ENCODE results near the gene YWHAE.
"Not testable (repeated sequence)": the region's sequence is repeated elsewhere in the genome, so short reads cannot be mapped to it uniquely, and the experiment has no call there.

Gene YWHAE

DNA sequence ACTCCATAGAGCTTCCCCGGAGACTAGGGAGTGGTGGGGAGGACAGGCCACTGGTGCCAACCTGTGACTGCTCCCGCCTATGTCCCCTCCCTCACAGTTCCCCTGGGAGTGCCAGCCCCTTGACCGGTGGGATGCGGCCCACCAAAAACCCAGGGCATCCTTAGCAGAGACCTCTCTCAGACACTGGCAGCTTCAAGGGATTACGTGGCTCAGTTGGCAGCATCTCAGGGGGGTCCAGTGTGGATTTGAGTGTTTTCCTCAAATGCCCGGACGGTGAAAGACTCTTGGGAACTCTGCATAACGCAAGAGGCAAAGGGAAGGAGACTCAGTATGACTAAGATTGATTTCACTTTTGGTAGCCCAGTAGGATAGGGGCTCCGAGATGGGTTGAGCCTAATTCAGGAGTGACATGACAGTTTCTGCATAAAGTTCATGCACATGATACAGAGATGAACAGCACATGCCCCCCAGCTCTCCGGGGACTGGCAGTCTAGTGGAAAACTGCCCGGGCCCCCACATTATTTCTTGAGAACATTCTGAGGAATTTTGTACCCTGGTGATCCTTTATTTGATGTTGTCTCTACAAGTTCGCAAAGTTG, 70.2 kb downstream of the YWHAE start:
- DNase-seq (ENCODE audit: low read depth, low spot score): no peak

DNA sequence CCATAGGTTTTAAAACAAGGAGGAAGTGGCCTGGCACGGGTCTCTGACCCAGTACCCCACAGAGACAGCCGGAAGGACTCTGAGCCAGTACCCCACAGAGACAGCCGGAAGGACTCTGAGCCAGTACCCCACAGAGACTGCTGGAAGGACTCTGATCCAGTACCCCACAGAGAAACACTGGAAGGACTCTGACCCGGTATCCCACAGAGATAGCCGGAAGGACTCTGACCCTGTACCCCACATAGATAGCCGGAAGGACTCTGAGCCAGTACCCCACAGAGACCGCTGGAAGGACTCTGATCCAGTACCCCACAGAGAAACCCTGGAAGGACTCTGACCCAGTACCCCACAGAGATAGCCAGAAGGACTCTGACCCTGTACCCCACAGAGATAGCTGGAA, 71.6 kb downstream of the YWHAE start:
- DNase-seq (ENCODE audit: low read depth, low spot score): no peak

DNA sequence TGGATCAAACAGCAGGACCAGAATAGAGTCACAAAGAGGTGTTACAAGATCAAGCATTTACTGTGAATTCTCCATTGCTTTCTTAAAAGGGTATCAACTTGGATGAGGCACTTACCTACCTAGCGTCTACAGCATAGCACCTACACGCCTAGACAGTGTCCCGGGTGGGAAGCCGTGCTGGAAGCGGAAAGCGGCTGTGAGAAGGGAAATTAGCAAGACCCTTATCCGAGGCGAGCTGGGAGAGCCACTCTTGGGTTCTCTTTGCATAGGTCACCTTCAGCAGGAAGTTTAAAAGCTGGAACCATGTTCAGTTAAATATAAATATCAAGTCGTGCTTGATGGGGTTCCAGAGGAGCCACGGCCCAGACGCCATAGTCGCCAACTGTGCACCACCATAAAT, 74.3 kb downstream of the YWHAE start:
- no peak for DNase-seq (ENCODE audit: low read depth, low spot score)

DNA sequence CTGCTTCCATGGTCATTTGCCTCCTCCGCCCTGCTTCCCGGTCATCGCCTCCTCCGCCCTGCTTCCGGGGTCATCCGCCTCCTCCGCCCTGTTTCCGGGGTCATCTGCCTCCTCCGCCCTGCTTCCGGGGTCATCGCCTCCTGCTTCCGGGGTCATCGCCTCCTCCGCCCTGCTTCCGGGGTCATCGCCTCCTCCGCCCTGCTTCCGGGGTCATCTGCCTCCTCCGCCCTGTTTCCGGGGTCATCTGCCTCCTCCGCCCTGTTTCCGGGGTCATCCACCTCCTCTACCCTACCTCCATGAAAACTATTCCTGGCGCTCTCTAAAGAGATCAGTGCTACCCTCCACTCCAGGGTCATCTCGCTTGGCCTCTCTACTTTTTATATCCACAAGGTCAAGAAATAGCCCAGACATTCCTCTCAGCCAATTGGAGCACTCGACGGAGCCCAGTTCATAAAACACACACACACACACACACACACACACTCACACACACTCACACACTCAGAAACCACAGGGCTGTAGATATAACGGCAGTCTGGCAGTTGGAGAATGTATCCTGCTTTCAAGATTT, 75.7 kb downstream of the YWHAE start:
- no peak for DNase-seq (ENCODE audit: low read depth, low spot score)

DNA sequence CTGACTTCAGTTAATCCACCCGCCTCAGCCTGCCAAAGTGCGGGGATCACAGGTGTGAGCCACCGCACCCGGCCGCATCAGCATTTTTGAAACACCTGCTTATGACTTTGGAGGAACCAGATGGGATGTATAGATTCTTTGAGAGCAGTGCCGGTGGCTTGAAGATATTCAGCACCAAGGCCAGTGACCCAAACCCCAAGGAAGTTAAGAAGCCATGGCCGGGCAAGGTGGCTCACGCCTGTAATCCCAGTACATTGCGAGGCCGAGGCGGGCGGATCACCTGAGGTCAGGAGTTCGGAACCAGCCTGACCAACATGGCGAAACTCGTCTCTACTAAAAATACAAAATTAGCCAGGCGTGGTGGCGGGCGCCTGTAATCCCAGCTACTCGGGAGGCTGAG, 76.7 kb downstream of the YWHAE start:
- no peak for DNase-seq (ENCODE audit: low read depth, low spot score)

DNA sequence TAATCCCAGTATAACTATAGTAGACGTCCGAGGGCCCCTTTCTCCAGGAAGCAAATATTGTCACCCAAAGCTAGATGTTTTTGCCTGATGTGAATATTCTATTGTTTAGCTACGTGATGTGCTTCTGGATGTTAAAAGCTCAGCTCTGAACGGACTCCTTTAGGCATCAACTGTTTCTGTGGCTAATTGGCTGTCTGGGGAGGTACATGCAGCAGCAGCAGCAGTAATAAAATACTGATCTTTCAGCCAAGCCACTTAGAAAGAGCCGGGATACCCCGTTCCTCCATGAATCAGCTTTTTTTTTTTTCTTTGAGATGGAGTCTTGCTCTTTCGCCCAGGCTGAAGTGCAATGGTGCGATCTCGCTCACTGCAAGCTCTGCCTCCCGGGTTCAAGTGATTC, 77.5 kb downstream of the YWHAE start:
- no peak for DNase-seq (ENCODE audit: low read depth, low spot score)

DNA sequence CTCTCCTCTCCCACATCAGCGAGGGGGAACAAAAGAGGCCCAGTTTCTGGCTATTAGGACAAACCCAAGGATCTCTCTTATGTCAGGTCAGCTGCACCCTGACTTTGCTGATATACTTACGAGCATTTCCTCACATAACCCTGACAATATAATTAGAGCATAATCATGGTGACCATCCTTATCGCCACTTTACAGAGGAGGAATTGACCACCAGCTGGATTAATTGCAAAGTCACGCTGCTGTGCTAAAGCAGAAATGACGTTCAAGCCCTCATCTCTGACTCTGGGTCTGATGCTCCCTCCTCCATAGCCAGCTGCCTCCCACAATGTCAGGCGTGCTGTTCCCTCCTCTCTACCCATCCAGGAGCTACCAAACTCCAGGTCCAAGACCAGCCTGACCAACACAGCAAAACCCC, 78.0 kb downstream of the YWHAE start:
- no peak for DNase-seq (ENCODE audit: low read depth, low spot score)

DNA sequence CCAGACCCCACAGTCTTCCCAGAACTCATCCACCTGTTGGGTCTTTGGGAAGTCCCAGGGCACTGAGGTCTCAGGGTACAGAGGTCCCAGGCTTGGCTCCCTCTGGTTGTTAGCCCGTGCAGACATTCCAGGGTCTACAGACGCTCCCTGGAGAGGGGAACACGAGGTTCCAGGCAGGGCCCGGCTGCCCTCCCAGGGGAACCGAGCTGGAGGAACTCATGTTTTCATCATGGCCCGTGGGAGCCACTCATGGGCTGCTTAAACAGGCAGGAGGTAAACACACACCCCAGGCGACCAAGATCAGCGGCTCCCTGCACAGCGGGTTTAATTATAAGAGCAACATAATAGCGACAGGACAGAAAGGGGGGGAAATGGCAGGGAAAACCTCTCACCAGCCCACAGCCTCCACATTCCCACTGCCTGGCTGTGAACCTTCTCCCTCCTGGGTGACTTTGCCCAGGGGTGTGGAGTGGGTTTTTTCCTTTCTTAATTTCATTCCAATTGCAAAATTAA, 84.1 kb downstream of the YWHAE start:
- no peak for DNase-seq (ENCODE audit: low read depth, low spot score)

DNA sequence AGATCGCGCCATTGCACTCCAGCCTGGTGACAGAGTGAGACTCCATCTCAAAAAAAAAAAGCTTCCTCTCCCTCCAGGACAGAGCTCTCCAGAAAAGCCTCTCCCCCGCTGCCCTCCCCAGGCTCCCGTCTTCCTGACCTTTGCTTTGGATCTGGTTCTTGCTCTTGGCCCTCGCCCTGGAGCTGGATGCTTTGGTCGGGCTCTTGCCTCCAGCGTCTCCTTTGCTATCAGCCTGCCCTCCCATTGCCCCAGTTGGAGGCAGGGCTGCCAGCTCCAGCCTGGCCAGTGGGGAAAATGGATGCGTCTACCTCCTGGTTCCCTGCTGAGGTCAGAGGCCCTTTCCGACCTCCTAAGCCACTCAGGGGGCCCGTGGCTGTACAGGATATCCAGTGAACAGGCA, 84.6 kb downstream of the YWHAE start:
- no peak for DNase-seq (ENCODE audit: low read depth, low spot score)

DNA sequence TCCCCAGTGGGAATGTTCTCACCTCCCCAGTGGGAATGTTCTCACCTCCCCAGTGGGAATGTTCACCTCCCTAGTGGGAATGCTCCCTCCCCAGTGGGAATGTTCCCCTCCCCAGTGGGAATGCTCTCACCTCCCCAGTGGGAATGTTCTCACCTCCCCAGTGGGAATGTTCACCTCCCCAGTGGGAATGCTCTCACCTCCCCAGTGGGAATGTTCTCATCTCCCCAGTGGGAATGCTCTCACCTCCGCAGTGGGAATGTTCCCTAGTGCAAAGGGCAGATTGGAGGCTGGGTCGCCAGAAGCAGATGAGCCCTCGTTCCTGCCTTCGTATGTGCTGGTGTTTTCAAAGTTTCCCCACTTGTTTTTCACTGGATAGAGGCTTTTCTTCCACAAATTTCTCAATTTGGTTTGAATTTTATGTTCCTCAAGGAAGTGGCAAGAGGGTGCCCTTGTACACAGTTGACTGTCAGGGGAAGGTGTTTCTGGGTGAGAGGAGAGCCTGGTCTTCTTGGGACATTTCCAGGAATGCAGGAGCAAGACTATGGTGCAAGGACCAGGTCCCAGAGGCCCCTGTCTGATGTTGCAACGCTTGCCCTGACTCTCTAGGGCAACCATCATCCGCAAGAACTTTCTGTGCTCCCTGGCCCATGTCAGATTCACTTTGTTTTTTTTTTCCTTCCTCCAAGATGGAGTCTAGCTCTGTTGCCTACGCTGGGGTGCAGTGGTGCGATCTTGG, 86.6 kb downstream of the YWHAE start:
- DNase-seq (ENCODE audit: low read depth, low spot score): no peak

DNA sequence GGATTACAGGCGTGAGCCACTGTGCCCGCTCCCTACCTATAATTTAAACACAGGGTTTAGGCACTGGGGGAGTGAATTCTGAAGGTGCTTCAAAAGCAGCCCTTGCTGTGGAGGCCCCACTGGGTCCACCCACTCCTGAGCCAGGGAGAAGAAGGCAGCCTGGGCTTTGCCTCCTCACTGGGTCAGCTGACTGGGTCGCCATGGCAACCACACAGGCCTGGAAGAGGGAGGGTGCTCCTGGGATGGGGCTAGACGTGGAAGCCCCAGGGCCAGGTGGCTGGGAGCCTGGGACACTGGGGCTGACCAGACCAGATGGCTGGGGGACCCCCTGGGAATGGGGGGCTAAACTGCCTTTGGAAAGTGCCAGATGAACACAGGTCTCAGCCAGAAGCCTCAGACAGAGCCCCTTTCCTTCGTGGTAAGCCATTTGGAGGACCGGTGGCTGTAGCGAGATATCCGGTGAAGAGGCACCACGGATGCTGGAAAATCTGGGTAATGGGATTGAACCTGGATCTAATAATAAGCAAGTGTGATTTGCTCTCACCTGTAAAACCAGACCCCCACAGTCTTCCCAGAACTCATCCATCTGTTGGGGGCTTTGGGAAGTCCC, 87.7 kb downstream of the YWHAE start:
- peak; percentile 36 for DNase-seq (ENCODE audit: low read depth, low spot score)

DNA sequence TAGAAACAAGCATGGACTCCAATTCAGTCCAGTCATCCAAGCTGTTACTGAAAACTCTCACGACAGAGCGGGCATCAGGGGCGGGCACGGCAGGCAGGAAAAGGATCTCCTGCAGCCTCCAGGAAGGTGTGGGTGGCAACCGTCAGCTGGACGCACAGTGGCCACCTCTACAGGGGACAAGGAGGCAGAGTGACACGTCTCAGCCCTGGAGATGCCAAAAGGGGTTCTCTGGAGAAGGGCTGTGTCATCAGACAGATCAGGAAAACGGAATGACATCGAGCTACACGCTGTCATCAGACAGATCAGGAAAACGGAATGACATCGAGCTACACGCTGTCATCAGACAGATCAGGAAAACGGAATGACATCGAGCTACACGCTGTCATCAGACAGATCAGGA, 92.2 kb downstream of the YWHAE start:
- DNase-seq (ENCODE audit: low read depth, low spot score): not testable (repeated sequence)

DNA sequence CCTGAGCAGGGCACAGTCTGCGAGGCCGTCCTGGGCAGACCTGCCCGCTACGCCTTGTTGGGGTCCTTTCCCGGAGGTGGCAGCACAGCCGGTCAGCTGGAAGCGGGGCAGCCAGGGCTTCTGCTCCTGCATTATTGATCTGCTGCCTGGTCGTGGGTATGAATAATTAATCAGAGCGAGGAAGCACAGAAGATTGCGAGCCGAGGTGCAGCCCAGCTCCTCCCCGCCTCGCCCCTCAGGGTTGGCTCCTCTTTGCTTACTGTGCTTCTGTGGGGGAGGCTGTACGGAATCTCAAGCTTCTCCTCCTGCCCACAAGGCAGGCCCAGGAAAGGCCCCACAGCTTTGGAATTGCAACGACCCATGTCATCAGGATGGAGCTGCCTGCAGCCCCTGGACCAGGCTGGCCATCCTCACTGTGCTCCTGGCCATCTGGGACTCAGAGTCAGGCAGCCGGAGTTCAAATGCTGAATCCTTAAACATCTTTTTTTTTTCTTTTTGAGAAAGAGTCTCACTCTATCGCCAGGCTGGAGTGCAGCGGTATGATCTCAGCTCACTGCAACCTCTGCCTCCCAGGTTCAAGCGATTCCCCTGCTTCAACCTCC, 95.0 kb downstream of the YWHAE start:
- no peak for DNase-seq (ENCODE audit: low read depth, low spot score)

DNA sequence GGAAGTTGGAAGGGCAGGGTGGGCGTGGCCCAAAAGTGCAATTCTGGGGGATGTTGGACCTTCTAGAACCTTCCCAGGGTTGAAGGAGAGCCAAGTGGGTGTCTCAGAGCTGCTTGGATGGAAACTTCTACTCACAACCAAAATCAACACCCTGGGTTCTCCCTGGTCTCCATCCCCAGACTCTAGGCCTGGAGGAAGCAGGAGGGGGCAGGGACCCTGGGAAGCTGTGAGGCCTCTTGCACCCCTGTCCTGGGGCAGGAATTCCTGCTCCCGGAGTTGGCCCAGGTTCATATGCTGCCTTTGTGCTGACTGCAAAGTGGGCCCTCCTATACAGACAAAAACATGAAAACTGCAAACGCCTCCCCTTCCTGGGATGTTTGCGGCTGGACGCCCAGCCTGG, 95.5 kb downstream of the YWHAE start:
- no peak for DNase-seq (ENCODE audit: low read depth, low spot score)

DNA sequence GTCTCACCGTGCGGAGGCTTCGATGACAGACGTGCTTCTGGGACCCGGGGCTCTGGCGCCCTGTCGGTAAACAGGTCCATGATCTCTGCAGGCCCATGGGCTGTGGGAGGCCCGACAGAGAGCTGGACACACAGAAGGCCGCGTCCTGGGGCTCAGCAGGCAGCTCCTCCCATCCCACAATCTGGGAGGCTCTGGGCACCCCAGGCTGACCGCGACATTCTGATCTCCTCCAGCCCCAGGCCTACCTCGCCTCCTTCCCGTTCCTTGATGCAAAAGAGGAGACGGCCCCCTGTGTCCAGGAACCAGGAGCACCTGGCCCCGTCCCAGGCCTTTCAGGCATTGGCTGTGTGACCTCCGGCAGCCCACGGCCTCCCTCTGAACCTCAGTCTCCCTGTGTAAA, 97.3 kb downstream of the YWHAE start:
- no peak for DNase-seq (ENCODE audit: low read depth, low spot score)

DNA sequence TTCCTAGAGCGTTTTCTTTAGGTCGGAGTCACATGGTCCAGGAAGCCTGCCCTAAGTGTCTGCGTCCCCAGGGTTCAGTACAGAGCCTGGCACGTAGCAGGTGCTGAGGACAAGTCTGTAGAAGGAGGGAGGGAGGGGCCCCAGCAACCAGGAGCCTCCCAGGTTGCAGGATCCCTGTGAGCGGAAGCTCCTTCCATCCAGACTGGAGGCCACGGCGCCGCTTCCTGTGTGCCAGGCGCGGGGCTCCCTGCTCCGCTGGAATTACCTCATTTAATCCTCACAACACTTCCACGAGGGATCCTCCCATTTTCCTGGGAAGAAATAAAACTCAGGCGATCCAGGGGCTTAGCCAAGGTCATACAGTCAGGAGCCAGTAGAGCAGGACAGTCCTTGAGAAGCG, 98.5 kb downstream of the YWHAE start:
- DNase-seq (ENCODE audit: low read depth, low spot score): no peak

DNA sequence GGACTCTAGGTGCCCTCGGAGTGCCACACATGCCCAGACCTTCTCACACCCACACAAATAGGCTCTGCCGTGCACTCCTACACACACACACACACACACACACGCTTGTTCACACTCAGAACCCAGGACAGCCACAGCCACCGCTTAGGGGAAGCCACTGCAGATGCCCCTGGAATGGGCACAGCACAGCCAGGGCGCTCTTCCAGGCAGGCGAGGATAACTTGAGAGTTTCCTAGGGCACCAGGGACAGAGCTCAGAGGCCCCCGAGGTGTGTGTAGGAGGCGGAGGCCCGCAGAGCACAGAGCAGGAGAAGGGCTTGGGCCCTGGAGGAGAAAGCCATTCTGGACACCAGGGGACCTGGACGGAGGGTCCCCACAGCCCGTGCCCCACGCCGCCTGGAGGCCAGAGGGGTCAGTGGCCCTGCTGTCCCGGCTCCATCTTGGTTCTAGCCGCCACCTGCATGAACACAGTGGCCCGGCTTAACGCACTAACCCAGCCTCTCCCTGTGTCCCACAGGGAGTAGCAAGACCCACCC, 99.6 kb downstream of the YWHAE start:
- DNase-seq (ENCODE audit: low read depth, low spot score): no peak

DNA sequence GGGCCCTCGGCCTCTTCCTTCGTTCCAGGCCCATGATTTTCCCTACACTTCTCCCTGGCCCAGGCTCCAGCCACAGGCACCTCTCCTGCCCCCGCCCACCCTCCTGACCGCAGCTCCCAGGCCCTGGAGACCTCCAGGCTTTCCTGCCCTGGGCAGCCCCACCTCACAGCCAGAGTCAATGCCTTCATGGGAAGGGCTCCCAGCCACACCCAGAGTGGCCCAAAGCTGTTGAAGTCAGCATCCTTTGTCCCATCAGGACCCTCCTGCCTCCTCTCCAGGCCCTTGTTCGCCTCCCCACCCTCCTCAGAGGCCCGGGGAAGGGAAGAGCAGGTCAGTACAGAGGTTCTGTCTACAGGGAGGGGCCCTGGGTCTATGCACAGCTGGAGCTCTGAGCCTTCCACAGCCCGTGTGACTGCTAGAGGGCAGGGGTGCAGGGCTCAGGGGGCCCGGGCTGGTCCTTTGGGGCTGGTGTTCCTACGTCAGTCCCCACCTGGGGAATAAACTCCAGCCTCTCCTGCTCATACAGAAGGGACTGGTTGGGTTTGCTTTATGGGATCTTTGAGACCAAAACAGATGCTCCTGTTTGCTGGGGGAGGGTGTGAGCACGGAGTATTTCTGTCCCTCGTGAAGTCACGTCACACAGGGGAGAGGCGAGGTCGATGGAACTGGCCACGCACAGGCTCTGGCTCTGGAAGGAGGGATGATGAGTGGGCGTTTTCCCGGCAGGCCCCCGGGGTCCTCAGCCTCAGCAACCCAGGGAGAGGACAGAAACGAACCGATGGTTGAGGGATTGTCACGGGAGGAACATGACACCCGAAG, 100.3 kb downstream of the YWHAE start:
- DNase-seq (ENCODE audit: low read depth, low spot score): no peak

DNA sequence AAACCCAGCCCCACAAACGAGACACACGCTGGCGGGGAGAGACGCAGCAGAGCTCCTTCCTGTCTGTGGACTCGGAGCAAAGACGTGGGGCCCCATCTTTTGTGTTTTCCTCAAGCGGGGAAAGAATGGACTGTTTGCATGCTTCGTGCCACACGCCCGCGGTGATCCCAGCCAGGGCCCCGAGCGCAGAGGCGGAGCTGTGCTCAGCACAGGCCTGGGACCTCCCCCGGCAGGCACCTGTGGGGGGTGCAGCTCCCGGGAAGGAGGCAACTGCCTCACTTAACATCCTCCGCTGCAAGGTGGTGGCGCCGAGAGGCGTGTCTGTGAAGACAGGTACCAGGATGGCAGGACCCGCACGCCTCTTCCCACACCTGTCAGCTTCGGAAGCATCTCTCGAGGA, 101.4 kb downstream of the YWHAE start:
- peak; percentile 30 for DNase-seq (ENCODE audit: low read depth, low spot score)

Measured in ELF-1 (cell line).